Naive B cell (primary cell): ENCODE data around the gene GRIK4. TPM values are rescaled to one million over a fixed set of nuclear protein-coding genes. Genes with fewer than 3 reads are reported as not detected.
A peak's percentile ranks its signal among the peaks of the same experiment; 100 is the strongest.
"Not testable (repeated sequence)": the region's sequence is repeated elsewhere in the genome, so short reads cannot be mapped to it uniquely, and the experiment has no call there.

ENCODE experiments used
- ATAC-seq, 2 donors: fragments of 150-1000 bp; cut with Tn5 transposase; 2 replicates each; pipeline ENCODE4 v1.10.0; 2021; ENCODE audit warnings: low read depth in 2 of 2, mild to moderate bottlenecking in 2 of 2, moderate library complexity in 2 of 2
- DNase-seq: peaks from one replicate; pipeline ENCODE4 v3.0.0; 2022
- H3K27ac Mint-ChIP-seq, 6 donors: one replicate each; pipeline ENCODE4 v1.8.0; 2020 to 2022; ENCODE audit warnings: mild to moderate bottlenecking in 6 of 6, mixed read lengths in 6 of 6, moderate library complexity in 5 of 6, inconsistent platforms in 2 of 6
- H3K27me3 Mint-ChIP-seq, 3 donors: one replicate each; pipeline ENCODE4 v1.8.0; 2021 to 2022; ENCODE audit warnings: mixed read lengths in 3 of 3, mild to moderate bottlenecking in 1 of 3
- H3K36me3 Mint-ChIP-seq, 2 donors: one replicate each; pipeline ENCODE4 v1.8.0; 2020 to 2022; ENCODE audit warnings: mixed read lengths in 2 of 2, inconsistent platforms in 1 of 2, mild to moderate bottlenecking in 1 of 2
- H3K4me1 Mint-ChIP-seq, 3 donors: one replicate each; pipeline ENCODE4 v1.8.0; 2020 to 2022; ENCODE audit warnings: mixed read lengths in 3 of 3, inconsistent platforms in 1 of 3, mild to moderate bottlenecking in 1 of 3, moderate library complexity in 1 of 3
- H3K4me3 Mint-ChIP-seq, 8 donors: one replicate each; pipeline ENCODE4 v1.8.0; 2020 to 2022; ENCODE audit warnings: mild to moderate bottlenecking in 8 of 8, mixed read lengths in 8 of 8, moderate library complexity in 8 of 8, inconsistent platforms in 2 of 8
- H3K9me3 Mint-ChIP-seq, 7 donors: one replicate each; pipeline ENCODE4 v1.8.0; 2020 to 2022; ENCODE audit warnings: mixed read lengths in 7 of 7, mild to moderate bottlenecking in 5 of 7, inconsistent platforms in 2 of 7, moderate library complexity in 1 of 7
- polyA plus RNA-seq, 6 donors: library from polyadenylated mRNA; unstranded; fragments of 300-500 nt; fragmentation: Illumina TruSeq; gene quantifications; one replicate each; pipeline ENCODE4 v1.2.3, GENCODE V29; 2021; ENCODE audit warnings: low read depth in 6 of 6

The GRIK4 gene
- polyA plus RNA-seq, 6 donors from 2014 or later, result 0.18 TPM; not detected in 5

DNA sequence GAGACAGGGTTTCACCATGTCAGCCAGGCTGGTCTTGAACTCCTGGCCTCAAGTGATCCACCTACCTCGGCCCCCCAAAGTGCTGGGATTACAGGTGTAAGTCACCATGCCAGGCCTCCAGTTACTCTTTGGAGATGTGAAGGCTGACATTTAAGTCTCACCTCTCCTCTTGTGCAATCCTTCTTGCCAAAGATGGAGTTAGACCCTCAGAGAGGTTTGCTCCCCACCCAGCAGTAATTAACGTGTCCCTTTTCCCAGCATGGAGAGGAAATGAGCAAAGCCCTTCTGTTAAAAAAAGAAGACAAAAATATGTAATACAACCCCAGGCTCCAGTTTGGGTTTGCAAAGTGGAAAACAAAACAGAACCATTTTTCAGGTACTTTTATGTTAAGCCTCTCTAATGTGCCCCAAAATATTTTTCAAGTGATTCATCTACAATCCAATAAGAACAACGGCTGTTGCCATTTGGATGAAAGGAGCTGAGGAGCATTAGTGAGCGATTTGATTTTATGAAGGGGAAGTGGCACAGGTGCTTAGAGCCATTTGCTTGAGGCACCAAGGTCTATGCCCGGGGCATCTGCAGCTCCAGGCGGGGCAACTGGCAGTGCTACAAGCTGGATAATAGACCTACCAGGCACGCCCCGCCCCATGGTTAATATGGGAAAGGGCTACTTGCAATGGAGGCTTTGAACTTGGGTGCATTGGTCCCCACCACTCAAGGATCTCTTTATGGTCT lies 57.2 kb downstream of the GRIK4 start:
- Mint-ChIP-seq H3K4me3 (no peak overlapping the region), H3K27ac (peak overlapping the region in 1 of 6 donors; percentile 25), H3K36me3 (no peaks in the 10 kb centered on the region), H3K27me3 (peaks cover 28 to 61% (median 34%) of the 10 kb centered on the region in 3 donors), H3K4me1 (peaks cover 0 to 8% (median 0%) of the 10 kb centered on the region in 3 donors), H3K9me3 (peaks cover 0 to 2% (median 0%) of the 10 kb centered on the region in 7 donors)
- DNase-seq (no peak), ATAC-seq (no peak)

DNA sequence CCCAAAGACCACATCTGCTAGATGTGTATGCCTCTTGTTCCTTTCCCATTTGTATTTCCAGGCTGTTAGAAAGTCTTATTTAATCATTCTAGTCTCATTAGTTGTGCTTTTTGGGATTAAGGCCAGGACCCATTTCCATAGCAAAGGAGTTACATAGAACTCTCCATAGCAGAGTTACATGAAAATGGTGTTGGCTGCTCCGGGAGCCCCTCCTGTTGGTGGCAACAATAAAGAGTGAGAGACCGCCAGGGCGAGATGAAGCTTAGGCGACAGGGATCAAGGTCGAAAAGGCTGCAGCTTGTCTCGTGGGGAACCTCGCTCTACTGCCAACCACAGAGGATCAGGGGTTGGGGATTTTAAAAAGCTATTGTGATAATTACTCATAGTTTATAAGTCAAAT lies 58.3 kb downstream of the GRIK4 start:
- peaks cover 0 to 7% (median 0%) of the 10 kb centered on the region in 3 donors for H3K4me1 Mint-ChIP-seq
- ATAC-seq (no peak), DNase-seq (no peak)
- H3K27me3 Mint-ChIP-seq, result peaks cover 35 to 58% (median 41%) of the 10 kb centered on the region in 3 donors
- H3K27ac Mint-ChIP-seq, result peak overlapping the region in 1 of 6 donors; percentile 62
- peaks cover 0 to 2% (median 0%) of the 10 kb centered on the region in 7 donors for H3K9me3 Mint-ChIP-seq
- H3K4me3 Mint-ChIP-seq, result no peak overlapping the region
- no peaks in the 10 kb centered on the region for H3K36me3 Mint-ChIP-seq

DNA sequence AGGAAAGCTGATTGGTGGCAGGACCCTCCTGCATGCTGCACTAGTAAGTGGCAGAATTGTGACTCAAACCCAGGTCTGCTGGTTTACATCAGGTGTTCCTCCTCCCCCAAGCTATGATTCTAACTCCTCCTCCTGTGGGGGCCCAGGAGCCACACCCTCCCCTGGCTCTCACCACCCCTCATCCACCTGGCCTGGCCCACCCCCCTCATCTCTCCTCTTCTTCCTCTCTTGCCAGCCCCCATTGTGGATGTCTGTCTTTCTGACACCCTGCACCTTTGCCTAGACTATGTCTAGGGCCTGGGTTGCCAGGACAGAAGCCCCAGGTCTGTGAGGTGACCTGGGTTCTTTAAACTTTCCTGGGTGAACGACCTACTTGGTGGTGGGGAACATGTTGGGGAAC lies 59.9 kb downstream of the GRIK4 start:
- no peak overlapping the region for H3K4me3 Mint-ChIP-seq
- ATAC-seq (no peak), DNase-seq (no peak)
- H3K27me3 Mint-ChIP-seq, result peaks cover 41 to 57% (median 55%) of the 10 kb centered on the region in 3 donors
- no peaks in the 10 kb centered on the region for H3K36me3 Mint-ChIP-seq
- no peaks in the 10 kb centered on the region for H3K4me1 Mint-ChIP-seq
- H3K9me3 Mint-ChIP-seq, result peaks cover 0 to 2% (median 0%) of the 10 kb centered on the region in 7 donors
- no peak overlapping the region for H3K27ac Mint-ChIP-seq

DNA sequence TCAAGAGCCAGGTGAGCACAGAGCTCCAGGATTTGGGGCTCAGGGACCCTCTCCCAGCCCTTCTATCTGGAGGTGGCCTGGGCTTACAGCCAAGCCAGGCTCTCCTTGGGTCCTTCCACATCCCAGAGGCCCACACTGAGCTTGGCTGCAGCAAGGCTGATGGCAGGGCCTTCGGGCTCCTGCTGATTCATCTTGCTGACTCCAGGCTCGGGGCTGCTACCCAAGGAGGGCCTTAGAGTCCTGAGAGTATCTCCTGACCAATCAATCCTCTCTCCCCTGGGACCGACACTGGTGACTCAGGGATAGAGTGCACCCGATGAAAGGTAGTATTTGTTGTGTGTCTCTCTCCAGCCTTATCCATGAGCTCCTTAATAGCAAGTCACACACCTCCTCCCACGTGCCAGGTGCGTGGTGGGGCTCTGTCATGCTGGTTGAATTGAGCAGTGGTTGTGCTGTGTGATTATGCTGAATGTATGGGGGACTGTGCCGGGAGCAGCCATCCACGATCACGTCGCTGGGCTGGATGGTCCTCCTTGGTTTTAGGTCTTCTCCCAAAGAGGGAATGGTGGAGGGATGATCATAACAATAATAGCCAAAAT lies 62.3 kb downstream of the GRIK4 start:
- Mint-ChIP-seq H3K27ac (no peak overlapping the region), H3K9me3 (peaks cover 0 to 4% (median 0%) of the 10 kb centered on the region in 7 donors), H3K27me3 (peaks cover 44 to 66% (median 46%) of the 10 kb centered on the region in 3 donors), H3K4me3 (peak overlapping the region in 1 of 8 donors; percentile 42), H3K36me3 (no peaks in the 10 kb centered on the region), H3K4me1 (peaks cover 0 to 3% (median 0%) of the 10 kb centered on the region in 3 donors)
- DNase-seq (no peak), ATAC-seq (no peak)

DNA sequence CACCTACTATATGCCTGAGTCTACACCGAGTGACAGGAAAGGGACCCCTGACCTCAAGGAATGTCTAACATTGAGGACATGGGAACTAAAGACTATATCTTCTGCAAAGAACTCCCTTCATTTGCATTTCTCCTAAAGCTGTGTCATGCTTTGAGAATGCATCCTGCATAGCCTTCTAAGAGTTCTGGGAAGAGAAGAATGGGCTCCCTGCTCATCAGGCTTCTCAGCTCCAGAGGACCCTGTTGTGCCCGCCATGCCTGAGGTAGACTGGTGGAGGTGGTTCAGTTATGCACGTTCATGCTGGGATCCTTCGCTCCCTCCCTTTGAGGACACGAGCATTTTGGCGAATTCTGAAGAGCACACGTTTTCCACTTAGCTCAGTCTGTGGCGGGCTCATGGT lies 63.3 kb downstream of the GRIK4 start:
- DNase-seq, result no peak
- Mint-ChIP-seq H3K36me3 (no peaks in the 10 kb centered on the region), H3K27ac (no peak overlapping the region), H3K4me3 (no peak overlapping the region), H3K27me3 (peaks cover 38 to 66% (median 42%) of the 10 kb centered on the region in 3 donors), H3K9me3 (peaks cover 0 to 4% (median 0%) of the 10 kb centered on the region in 7 donors), H3K4me1 (peaks cover 0 to 3% (median 0%) of the 10 kb centered on the region in 3 donors)
- no peak for ATAC-seq

DNA sequence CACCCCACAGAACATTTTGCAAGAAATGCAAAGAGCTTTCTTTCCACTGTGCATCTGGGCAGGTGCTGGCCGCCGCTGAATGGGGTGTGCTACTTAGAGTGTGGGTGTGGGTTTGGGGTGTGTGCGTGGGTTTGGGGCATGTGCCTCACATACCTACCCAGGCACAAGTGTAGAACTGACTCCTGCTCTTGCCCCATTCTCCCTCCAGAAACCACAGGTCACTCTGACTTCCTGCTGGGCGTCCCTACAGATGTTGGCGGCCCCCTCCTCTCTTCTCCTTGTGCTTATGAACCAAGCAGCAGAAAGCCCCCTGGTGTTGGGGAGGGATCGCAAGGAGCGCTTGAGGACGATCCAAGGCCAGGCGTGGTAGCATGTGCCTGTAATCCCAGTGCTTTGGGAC lies 63.9 kb downstream of the GRIK4 start:
- Mint-ChIP-seq H3K4me1 (peaks cover 0 to 3% (median 0%) of the 10 kb centered on the region in 3 donors), H3K4me3 (no peak overlapping the region), H3K27ac (no peak overlapping the region), H3K9me3 (peaks cover 0 to 4% (median 0%) of the 10 kb centered on the region in 7 donors), H3K36me3 (no peaks in the 10 kb centered on the region), H3K27me3 (peaks cover 38 to 66% (median 40%) of the 10 kb centered on the region in 3 donors)
- ATAC-seq (no peak), DNase-seq (no peak)

DNA sequence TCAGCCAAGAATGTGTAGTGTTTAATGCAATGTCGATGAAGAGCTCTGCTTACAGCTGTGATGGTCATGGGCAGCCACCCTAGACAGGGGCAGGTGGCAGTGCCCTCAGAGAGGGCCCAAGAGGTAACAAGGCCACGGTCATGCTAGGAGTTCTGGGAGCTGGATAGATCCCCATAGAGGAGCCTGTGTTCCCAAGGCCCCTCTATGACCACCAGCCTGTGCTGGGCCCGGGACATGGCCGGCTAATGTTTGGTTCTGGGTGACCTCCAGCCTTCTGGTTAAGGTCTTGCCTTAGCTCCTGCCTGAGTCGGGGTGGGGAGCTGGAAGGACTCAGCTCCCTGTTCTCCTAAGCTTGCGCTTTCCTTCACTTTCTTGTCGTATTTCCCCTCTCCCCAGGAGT lies 65.1 kb downstream of the GRIK4 start:
- Mint-ChIP-seq H3K36me3 (no peaks in the 10 kb centered on the region), H3K27ac (no peak overlapping the region)

DNA sequence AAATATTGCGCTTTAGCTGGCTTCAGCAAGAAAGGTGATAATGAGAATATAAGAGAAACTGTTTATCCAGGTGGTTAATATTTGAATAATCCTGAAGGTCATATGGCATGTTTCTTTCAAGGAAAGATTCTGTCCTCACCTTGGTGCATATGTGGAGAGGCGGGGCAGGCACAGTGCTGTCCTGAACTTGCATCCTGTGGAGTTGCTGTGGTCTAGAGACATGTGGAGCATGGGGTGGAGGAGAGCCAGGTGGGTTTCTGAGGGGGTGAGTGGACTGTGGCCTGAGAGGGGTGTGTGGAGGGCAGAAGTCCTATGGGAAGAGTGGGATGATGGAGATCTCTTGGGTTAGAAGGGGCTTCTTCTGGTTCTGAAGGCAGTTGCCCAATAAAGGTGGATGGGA lies 65.5 kb downstream of the GRIK4 start:
- no peaks in the 10 kb centered on the region for H3K36me3 Mint-ChIP-seq
- peaks cover 30 to 52% (median 39%) of the 10 kb centered on the region in 3 donors for H3K27me3 Mint-ChIP-seq
- ATAC-seq, result no peak
- peaks cover 0 to 3% (median 0%) of the 10 kb centered on the region in 3 donors for H3K4me1 Mint-ChIP-seq
- H3K9me3 Mint-ChIP-seq, result peaks cover 0 to 1% (median 0%) of the 10 kb centered on the region in 7 donors
- H3K27ac Mint-ChIP-seq, result peak overlapping the region in 1 of 6 donors; percentile 2
- H3K4me3 Mint-ChIP-seq, result no peak overlapping the region
- no peak for DNase-seq

More for the DNA sequence above, 65.1 kb downstream of the GRIK4 start:
- peaks cover 0 to 1% (median 0%) of the 10 kb centered on the region in 7 donors for H3K9me3 Mint-ChIP-seq
- H3K4me3 Mint-ChIP-seq, result no peak overlapping the region
- H3K27me3 Mint-ChIP-seq, result peaks cover 32 to 56% (median 43%) of the 10 kb centered on the region in 3 donors
- H3K4me1 Mint-ChIP-seq, result peaks cover 0 to 3% (median 0%) of the 10 kb centered on the region in 3 donors
- ATAC-seq (no peak), DNase-seq (no peak)

DNA sequence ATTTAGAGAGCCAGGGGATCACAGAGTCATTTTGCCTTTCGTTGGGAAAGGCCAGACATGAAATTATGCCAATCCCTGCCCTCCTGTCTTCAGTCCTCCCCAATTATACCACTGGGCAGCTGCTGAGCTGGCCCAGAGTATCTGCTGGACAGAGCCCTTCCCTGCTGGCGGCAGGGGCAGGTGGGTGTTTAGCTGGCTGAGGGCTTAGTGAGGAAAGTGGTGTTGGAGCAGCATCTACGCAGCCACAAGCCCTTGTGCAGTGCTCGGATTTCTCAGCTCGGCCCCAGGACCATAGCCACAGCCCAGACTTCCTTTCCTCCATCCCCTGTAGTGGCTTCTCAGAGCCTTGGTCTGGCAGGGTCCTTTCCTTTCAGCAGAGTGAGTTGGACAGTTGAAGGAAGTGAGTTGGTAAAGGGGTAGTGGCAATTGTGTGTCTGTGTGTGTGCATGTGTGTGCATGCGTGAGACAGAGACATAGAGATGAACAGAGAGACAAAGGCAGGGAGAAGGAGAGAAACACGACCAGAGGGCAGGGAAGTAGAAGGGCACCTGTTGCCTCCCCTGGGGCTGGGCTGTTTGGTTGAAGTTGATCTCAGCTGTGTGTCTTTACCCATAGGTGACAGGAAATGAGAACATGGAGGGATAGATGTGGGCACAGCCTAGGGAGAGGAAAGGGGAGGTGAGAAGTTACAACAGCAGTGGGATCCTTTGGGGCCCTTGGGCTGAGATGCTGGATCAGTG lies 66.2 kb downstream of the GRIK4 start:
- H3K27ac Mint-ChIP-seq, result peak overlapping the region in 1 of 6 donors; percentile 14
- H3K4me3 Mint-ChIP-seq, result no peak overlapping the region

DNA sequence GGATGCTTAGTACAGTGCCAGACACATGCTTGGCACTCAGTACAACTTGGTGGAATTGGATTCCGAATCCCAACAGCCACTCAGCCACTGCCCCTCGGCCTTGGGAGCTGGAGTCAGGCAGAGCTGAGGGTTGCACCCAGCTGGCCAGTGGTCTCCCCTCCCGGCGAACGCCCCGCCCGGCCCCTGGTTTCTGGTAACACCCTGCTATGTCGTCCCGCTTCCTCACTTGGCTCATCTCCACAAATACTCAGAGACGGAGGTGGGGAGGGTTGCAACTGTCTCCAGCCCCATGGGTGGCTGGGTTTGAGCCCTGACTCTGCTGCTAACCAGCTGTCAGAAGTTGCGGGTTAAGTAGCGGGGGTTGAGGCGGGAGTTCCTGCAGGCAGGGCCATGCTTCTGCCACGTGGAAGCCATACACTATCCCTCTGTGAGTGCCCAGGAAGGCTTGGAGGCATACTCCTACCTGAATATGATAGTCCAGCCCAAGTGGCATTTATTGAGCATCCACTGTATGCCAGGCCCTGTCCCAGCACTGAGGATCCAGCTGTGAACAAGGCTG lies 67.1 kb downstream of the GRIK4 start:
- no peak for DNase-seq
- H3K9me3 Mint-ChIP-seq, result peaks cover 2 to 14% (median 9%) of the 10 kb centered on the region in 7 donors
- no peaks in the 10 kb centered on the region for H3K36me3 Mint-ChIP-seq
- ATAC-seq, result no peak
- H3K4me3 Mint-ChIP-seq, result no peak overlapping the region
- no peak overlapping the region for H3K27ac Mint-ChIP-seq
- peaks cover 0 to 3% (median 0%) of the 10 kb centered on the region in 3 donors for H3K4me1 Mint-ChIP-seq
- peaks cover 24 to 36% (median 32%) of the 10 kb centered on the region in 3 donors for H3K27me3 Mint-ChIP-seq

More for the DNA sequence above, 66.2 kb downstream of the GRIK4 start:
- Mint-ChIP-seq H3K9me3 (peaks cover 0 to 5% (median under 1%) of the 10 kb centered on the region in 7 donors), H3K27me3 (peaks cover 24 to 44% (median 39%) of the 10 kb centered on the region in 3 donors), H3K36me3 (no peaks in the 10 kb centered on the region), H3K4me1 (peaks cover 0 to 3% (median 0%) of the 10 kb centered on the region in 3 donors)
- DNase-seq, result no peak
- no peak for ATAC-seq

DNA sequence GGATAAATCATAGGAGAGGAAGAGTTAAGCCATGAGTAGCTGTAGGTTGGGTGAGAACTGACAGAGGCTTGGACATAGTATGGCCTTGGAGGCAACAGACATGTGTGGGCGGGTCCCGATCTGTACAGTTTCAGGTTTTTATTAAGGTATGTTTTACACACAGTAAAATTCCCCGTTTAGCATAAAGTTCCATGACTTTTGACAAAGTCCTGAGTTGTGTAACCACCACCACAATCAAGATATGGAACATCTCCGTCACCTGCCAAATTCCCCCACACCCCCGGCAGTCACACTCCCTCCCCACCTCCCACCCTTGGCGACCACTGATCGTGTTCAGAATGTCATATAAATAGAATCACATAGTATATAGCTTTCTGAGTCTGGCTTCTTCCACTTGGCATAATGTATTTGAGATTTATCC lies 68.1 kb downstream of the GRIK4 start:
- DNase-seq (no peak), ATAC-seq (no peak)
- H3K4me1 Mint-ChIP-seq, result peaks cover 0 to 3% (median 0%) of the 10 kb centered on the region in 3 donors
- peaks cover 25 to 32% (median 27%) of the 10 kb centered on the region in 3 donors for H3K27me3 Mint-ChIP-seq
- peaks cover 6 to 22% (median 13%) of the 10 kb centered on the region in 7 donors for H3K9me3 Mint-ChIP-seq
- no peak overlapping the region for H3K27ac Mint-ChIP-seq
- H3K36me3 Mint-ChIP-seq, result no peaks in the 10 kb centered on the region
- H3K4me3 Mint-ChIP-seq, result no peak overlapping the region

DNA sequence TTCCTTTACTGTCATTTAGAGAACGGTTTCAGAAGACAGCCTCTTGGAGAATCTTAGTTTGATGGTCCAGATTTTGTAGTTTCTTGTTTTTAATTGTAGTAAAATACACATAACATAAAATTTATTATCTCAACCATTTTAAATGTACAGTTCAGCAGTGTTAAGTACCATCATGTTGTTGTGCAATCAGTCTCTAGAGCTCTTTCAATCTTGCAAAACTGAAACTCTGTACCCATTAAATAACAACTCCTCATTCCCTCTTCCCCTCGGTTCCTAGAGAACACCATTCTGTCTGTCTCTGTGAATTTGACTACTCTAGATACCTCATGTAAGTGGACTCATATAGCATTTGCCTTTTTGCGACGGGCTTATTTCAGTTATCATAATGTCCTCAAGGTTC lies 69.8 kb downstream of the GRIK4 start:
- peaks cover 6 to 25% (median 13%) of the 10 kb centered on the region in 7 donors for H3K9me3 Mint-ChIP-seq
- DNase-seq (no peak), ATAC-seq (no peak)
- H3K4me1 Mint-ChIP-seq, result peaks cover 0 to 3% (median 0%) of the 10 kb centered on the region in 3 donors
- peaks cover 17 to 41% (median 23%) of the 10 kb centered on the region in 3 donors for H3K27me3 Mint-ChIP-seq
- no peaks in the 10 kb centered on the region for H3K36me3 Mint-ChIP-seq
- no peak overlapping the region for H3K27ac Mint-ChIP-seq
- H3K4me3 Mint-ChIP-seq, result no peak overlapping the region

DNA sequence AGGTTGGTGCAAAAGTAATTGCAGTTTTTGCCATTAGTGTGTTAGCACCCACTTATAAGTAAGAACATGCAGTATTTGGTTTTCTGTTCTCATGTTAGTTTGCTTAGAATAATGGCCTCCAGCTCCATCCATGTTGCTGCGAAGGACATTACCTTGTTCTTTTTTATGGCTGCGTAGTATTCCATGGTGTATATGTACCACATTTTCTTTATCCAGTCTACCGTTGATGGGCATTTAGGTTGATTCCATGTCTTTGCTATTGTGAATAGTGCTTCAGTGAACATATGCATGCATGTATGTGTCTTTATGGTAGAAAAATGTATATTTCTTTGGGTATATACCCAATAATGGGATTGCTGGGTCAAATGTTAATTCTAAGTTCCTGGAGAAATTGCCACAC lies 71.0 kb downstream of the GRIK4 start:
- H3K9me3 Mint-ChIP-seq, result peaks cover 6 to 25% (median 13%) of the 10 kb centered on the region in 7 donors
- not testable (repeated sequence) for H3K4me1 Mint-ChIP-seq, H3K4me3 Mint-ChIP-seq, DNase-seq, H3K27ac Mint-ChIP-seq, H3K36me3 Mint-ChIP-seq, ATAC-seq
- peaks cover 8 to 47% (median 23%) of the 10 kb centered on the region in 3 donors for H3K27me3 Mint-ChIP-seq
